ENCODE measurements around the gene CCDC137.

The CCDC137 gene

DNA sequence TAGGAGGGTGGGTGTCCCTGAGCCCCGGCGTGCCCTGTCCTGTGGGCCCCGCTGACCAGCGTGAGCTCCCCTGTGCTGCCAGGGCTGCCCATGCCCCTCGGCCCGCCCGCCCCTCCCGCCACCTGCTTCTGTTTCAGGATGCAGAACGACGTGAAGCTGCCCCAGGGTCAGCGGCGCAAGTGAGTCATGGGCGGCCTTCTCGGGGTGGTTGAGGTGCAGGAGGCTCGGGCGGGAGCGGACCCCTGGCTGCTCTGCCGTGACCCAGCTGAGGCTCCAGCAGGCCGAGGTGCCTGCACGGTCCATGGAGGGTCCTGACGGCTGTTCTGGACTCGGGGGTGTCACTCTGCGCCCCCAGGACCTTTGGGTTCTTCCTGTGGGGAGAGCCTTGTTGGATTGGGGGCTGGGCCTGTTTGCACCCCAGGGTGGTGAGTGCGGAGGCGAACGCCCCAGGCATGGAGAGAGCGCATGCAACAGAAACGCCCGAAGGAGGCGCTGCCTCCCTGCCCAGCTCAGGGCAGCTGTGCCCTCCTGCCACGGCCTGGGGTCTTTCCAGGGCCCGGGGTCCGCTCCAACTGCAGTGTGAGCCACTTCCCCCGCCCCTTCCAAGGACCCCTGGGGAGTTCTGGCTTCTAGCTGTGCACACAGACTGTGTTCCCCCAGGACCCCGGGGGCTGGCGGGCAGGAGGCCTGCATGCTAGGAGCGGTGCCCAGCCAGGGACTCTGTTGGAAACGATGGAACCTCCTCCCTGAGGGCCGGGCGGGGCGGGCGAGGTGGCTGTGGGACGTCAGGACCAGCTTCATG is 49.5 kb downstream of the CCDC137 start:
- DNase-seq (ENCODE audit: low read depth, low spot score) = no peak

DNA sequence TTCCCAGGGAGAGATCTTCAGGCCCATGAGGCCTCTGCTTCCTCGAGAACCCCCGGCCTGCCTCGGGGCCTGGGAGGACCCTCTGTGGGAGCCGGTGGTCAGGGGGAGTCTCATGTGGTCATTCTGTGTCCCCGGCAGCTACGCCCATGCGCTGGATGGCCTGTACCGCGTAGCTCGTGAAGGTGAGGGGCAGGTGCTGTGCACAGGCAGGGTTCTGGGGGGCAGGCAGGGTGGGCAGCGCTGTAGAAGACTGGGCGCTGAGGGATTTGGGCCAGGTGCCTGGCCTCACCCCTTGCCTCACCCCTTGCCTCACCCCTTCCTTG is 50.1 kb downstream of the CCDC137 start:
- no peak for DNase-seq (ENCODE audit: low read depth, low spot score)

DNA sequence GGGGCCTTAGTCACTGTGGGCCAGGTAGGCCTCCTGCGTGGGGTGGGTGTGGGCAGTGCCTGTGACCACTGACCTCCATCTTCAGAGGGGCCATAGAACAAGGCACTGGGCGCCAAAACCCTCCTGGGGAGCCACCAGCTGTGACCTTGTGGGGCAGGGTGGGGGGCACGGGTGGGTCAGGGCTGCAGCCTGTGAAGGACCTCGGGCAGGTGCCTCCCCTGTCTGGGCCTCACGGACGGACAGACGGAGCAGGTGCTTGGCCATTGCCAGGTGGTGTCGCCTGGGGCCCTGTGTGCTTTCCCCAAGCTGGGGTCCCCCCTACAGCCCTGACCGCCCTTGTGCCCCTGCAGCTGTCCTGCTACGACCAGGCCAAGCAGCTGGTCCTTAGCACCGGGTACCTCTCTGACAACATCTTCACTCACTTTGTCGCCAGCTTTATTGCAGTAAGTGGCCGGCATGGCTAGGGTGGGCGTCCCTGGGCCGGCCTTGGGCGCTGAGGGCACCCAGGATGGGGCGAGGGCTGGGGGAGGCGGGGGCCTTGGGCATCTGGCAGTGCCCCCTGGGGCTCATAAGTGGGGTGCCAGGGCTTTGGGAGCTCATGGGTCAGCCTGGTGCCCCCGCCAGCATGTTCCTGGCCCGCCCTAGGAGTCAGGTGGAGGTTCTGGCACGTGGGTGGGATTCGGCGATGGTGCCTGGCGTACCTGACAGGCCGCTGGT is 50.7 kb downstream of the CCDC137 start:
- DNase-seq (ENCODE audit: low read depth, low spot score) = no peak

DNA sequence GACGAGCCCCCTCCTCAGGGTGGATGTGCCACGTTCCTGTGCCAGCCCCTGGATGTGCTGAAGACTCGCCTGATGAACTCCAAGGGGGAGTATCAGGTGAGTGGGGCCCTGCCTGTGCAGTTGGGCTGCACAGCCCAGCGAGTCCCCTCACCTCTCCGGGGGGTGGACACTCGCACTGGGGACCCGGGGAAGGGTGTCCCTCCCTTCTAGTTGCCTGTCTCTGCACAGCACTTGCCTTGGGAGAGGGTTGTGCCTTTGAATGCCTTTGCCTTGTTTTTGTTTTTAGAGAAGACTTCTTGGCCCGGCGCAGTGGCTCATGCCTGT is 51.2 kb downstream of the CCDC137 start:
- no peak for DNase-seq (ENCODE audit: low read depth, low spot score)

DNA sequence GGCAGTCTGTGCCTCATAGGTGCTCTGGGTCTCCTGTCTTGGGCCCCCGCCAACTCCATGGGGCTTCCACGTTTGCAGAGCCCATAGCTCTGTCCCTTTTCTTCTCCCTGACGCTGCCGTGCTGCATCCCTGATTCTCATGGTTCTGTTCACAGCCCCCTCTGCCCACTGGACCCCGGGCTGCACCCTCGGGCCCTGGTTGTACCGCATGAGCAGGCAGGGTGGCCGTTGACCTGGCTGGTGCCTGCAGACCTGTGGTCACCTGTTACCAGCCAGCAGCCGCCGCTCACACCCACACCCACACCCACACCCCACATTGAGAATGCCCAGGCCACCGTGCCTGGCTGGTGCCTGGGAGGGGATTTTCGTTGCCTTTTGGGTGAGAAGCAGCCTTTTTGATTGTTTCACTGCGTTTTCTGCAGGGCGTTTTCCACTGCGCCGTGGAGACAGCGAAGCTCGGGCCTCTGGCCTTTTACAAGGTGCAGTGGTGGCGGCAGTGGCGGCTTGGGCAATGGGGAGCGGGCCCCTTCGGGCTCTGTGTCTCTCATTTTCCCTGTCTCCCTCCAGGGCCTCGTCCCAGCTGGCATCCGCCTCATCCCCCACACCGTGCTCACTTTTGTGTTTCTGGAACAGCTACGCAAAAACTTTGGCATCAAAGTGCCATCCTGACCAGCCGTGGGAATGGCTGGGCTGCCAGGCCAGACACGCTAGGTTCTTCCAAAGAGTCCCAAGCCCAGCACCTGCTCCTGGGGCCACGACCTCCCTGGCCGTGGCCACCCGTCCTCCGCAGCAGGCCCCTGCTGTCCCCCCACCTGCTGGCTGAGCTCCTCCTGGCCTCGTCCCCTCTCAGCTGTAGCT is 53.1 kb downstream of the CCDC137 start:
- no peak for DNase-seq (ENCODE audit: low read depth, low spot score)

DNA sequence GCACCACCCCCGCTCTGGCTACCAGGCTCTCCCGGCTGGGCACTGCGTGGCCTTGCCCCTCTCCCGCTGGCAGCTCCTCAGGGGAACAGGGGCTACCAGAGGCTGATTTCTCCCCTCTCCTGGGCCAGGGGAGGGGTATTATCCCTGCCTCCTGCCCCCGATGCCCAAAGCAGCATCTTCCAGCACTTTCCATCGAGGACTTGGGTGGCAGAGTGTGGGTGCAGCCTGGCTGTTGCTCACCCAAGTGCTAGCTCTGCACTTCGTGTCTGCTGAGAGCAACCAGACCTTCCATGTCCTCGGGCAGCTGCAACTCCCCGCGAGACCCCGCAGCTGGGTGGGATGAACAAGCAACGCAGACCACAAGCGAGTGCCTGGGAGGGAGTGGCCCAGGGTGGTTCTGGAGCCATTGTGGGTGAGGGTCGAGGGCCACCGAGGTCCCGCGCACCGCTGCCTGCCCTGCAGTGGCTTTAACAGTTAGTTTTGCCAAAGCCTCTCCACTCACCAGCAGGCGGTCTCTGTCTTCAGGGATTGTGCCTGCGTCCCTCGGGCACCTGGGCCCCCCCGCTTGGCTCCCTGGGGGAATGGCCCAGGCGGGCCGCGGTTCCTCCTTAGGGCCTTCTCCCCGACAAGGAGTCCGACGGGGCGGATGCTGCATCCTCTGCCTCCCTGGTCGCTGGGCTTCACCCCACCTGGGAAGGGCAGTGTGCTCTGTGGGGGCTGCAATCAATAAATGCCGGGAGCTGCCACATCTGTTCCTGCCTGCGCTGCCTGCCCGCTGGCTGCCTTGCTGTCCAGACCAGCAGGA is 53.9 kb downstream of the CCDC137 start:
- no peak for DNase-seq (ENCODE audit: low read depth, low spot score)

DNA sequence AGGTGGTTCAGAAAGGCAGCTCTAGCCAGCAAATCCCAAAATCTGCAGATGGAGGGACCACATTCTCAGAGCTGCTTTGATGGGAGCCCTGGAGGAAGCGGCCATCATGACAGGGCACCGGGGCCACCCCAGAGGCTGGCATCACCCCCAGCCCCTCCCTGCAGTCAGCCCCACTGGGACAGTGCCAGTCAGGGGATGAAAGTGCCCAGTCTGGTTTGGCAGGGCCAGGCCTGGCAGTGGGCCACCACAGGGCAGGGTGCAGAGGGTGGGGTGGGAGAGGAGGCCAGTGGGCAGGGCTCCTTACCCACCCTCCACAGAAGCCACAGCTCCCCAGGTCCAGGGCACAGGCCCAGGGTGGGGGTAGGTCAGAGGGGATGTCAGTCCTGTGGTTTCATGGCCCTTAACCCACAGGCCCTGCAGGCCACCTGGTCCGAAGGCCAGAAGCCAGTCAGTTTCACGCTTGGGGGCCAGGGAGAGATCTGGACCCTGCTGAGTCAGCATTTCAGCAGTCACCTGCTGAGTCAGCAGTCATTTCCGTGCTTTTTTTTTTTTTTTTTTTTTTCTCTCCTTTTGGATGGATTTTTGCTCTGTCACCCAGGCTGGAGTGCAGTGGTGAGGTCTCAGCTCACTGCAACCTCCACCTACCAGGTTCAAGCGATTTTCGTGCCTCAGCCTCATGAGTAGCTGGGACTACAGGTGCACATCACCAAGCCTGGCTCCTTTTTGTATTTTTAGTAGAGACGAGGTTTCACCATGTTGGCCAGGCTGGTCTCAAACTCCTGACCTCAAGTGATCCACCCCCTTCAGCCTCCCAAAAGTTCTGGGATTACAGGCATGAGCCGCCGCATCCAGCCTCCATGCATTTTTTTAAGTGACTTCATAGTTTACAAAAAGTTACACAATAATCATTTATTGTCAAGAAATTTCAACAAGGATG is 55.9 kb downstream of the CCDC137 start:
- DNase-seq (ENCODE audit: low read depth, low spot score) = no peak

Data from activated naive CD8-positive, alpha-beta T cell treated with anti-CD3 and anti-CD28 coated beads, Interleukin-2, amount 50 U/mL, for 16 hours (primary cell).